SK-N-SH (cell line): ENCODE measurements around the gene CTDP1.

Experiments used
- POLR2AphosphoS5 ChIP-seq: IDR thresholded peaks from 2 replicates; pipeline ENCODE4 v1.6.1; 2012; ENCODE audit warnings: low read depth, low read length
- TF ChIP-seq, protein P1 (sequence below): fragments of 200-600 bp; sonication (generic); IDR thresholded peaks from 2 replicates; pipeline ENCODE4 v1.6.1; 2017; ENCODE audit warnings: antibody characterized with exemption, mild to moderate bottlenecking, moderate library complexity

- no peak for TF ChIP-seq POLR2AphosphoS5
- TF ChIP-seq, protein P1, sequence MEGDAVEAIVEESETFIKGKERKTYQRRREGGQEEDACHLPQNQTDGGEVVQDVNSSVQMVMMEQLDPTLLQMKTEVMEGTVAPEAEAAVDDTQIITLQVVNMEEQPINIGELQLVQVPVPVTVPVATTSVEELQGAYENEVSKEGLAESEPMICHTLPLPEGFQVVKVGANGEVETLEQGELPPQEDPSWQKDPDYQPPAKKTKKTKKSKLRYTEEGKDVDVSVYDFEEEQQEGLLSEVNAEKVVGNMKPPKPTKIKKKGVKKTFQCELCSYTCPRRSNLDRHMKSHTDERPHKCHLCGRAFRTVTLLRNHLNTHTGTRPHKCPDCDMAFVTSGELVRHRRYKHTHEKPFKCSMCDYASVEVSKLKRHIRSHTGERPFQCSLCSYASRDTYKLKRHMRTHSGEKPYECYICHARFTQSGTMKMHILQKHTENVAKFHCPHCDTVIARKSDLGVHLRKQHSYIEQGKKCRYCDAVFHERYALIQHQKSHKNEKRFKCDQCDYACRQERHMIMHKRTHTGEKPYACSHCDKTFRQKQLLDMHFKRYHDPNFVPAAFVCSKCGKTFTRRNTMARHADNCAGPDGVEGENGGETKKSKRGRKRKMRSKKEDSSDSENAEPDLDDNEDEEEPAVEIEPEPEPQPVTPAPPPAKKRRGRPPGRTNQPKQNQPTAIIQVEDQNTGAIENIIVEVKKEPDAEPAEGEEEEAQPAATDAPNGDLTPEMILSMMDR, result no peak
Observed at GRCh38 chr18:79723036-79723435, 43.4 kb downstream of the CTDP1 start.
